H1 (cell line): ENCODE data around the gene NCSTN. TPM values are rescaled to one million over a fixed set of nuclear protein-coding genes. Genes with fewer than 3 reads are reported as not detected.

Source experiments
- CTCF ChIA-PET: fragments of 300-600 bp; sonication (Branson Sonifier 250); formaldehyde crosslinking; loops from one replicate; lab custom pipeline; 2021; ENCODE audit not compliant: partially characterized antibody; lab: Charles Lee
- POLR2A ChIA-PET: fragments of 300-600 bp; sonication (Branson Sonifier 250); formaldehyde crosslinking; loops from one replicate; lab custom pipeline; 2021; ENCODE audit warnings: inconsistent platforms; ENCODE audit not compliant: partially characterized antibody; lab: Charles Lee
- DNase-seq, 2 experiments: peaks; one replicate each; pipeline versions ENCODE4 v3.0.0 to v3.0.0-alpha.2; 2010 to 2022; ENCODE audit warnings: low spot score in 2 of 2, low read depth in 1 of 2, mixed read lengths in 1 of 2
- FAIRE-seq: peaks from 2 replicates; lab custom pipeline; 2011; peaks lifted over from hg19 to GRCh38; lab: Jason Lieb, UNC
- H2AFZ ChIP-seq: 2 replicates; pipeline ENCODE4 v1.8.1; 2012; ENCODE audit warnings: low read length, inconsistent platforms
- H2AK5ac ChIP-seq: 2 replicates; pipeline ENCODE4 v1.6.1; 2013; ENCODE audit warnings: low read depth, low read length
- H2BK120ac ChIP-seq: replicated peaks from 2 replicates; pipeline ENCODE3; 2013; ENCODE audit warnings: low read depth, low read length, inconsistent platforms
- H2BK12ac ChIP-seq: 2 replicates; pipeline ENCODE4 v1.6.1; 2013; ENCODE audit warnings: low read depth, low read length
- H2BK15ac ChIP-seq: 2 replicates; pipeline ENCODE4 v1.6.1; 2013; ENCODE audit warnings: low read length
- H2BK20ac ChIP-seq: 2 replicates; pipeline ENCODE4 v1.6.1; 2013; ENCODE audit warnings: low read length
- H2BK5ac ChIP-seq: 2 replicates; pipeline ENCODE4 v1.6.1; 2013; ENCODE audit warnings: low read depth, low read length
- H3K14ac ChIP-seq: 2 replicates; pipeline ENCODE4 v1.6.1; 2013; ENCODE audit warnings: inconsistent platforms; ENCODE audit not compliant: insufficient read length
- H3K18ac ChIP-seq: 2 replicates; pipeline ENCODE4 v1.6.1; 2013; ENCODE audit warnings: low read length; ENCODE audit errors: extremely low read depth
- H3K23ac ChIP-seq: 2 replicates; pipeline ENCODE4 v1.6.1; 2013; ENCODE audit warnings: inconsistent platforms; ENCODE audit not compliant: insufficient read length
- H3K23me2 ChIP-seq: 2 replicates; pipeline ENCODE4 v1.6.1; 2013; ENCODE audit warnings: low read depth, low read length
- H3K27ac ChIP-seq: 2 replicates; pipeline ENCODE4 v1.6.1; 2011; ENCODE audit warnings: low read depth, low read length, inconsistent platforms
- H3K27me3 ChIP-seq, 4 experiments: replicated peaks in 1 of 4; 1 replicate in 1 of 4; 2 replicates in 3 of 4; pipeline versions ENCODE4 v1.6.1 to v1.8.1; 2011 to 2013; ENCODE audit warnings: low read length in 3 of 4, mild to moderate bottlenecking in 3 of 4, inconsistent platforms in 2 of 4, mixed read lengths in 2 of 4, moderate library complexity in 1 of 4; ENCODE audit not compliant: control insufficient read depth in 3 of 4, insufficient read depth in 3 of 4; ENCODE audit errors: extremely low read depth in 1 of 4
- H3K36me3 ChIP-seq, 4 experiments: 2 replicates each; pipeline versions ENCODE4 v1.6.1 to v1.8.1; 2011 to 2013; ENCODE audit warnings: mild to moderate bottlenecking in 4 of 4, low read length in 3 of 4, moderate library complexity in 2 of 4, control low read depth in 1 of 4, inconsistent platforms in 1 of 4; ENCODE audit not compliant: insufficient read depth in 4 of 4, control insufficient read depth in 2 of 4
- H3K4ac ChIP-seq: replicated peaks from 2 replicates; pipeline ENCODE3; 2013; ENCODE audit warnings: low read length, low read depth, mixed read lengths, inconsistent platforms; ENCODE audit not compliant: insufficient read length
- H3K4me1 ChIP-seq, 4 experiments: replicated peaks in 1 of 4; 1 replicate in 1 of 4; 2 replicates in 3 of 4; pipeline versions ENCODE4 v1.6.1 to v1.8.1; 2011 to 2013; ENCODE audit warnings: low read length in 3 of 4, inconsistent platforms in 2 of 4, mixed read lengths in 1 of 4; ENCODE audit not compliant: insufficient read depth in 4 of 4, control insufficient read depth in 3 of 4
- H3K4me2 ChIP-seq, 2 experiments: 2 replicates each; pipeline versions ENCODE4 v1.6.1 to v1.8.1; 2011 to 2013; ENCODE audit warnings: low read depth in 2 of 2, low read length in 2 of 2, control low read depth in 1 of 2, inconsistent platforms in 1 of 2, mild to moderate bottlenecking in 1 of 2; ENCODE audit not compliant: insufficient read depth in 1 of 2
- H3K4me3 ChIP-seq, 4 experiments: fragments of 200-600, 300-600 bp in 1 of 4; sonication (generic), shearing (Covaris generic), sonication (Bioruptor Twin) in 1 of 4; 2 replicates each; pipeline versions ENCODE4 v1.5.1 to v1.8.1; 2011 to 2016; ENCODE audit warnings: low read length in 4 of 4, low read depth in 3 of 4, control low read depth in 2 of 4, inconsistent platforms in 2 of 4, mild to moderate bottlenecking in 2 of 4, mixed read lengths in 1 of 4, moderate library complexity in 1 of 4; ENCODE audit not compliant: insufficient read depth in 2 of 4; ENCODE audit errors: extremely low read depth in 1 of 4
- H3K56ac ChIP-seq: replicated peaks from 2 replicates; pipeline ENCODE3; 2013; ENCODE audit warnings: low read depth, mild to moderate bottlenecking, mixed read lengths, low read length, inconsistent platforms; ENCODE audit not compliant: insufficient read length
- H3K79me1 ChIP-seq: 2 replicates; pipeline ENCODE4 v1.6.1; 2013; ENCODE audit warnings: low read depth, low read length, control low read depth
- H3K79me2 ChIP-seq, 2 experiments: 2 replicates each; pipeline versions ENCODE4 v1.6.1 to v1.8.1; 2012 to 2013; ENCODE audit warnings: low read length in 2 of 2, mild to moderate bottlenecking in 2 of 2, inconsistent platforms in 1 of 2; ENCODE audit not compliant: insufficient read depth in 2 of 2, control insufficient read depth in 1 of 2
- H3K9ac ChIP-seq, 4 experiments: replicated peaks in 1 of 4; 1 replicate in 1 of 4; 2 replicates in 3 of 4; pipeline versions ENCODE4 v1.6.1 to v1.8.1; 2011 to 2013; ENCODE audit warnings: low read depth in 3 of 4, low read length in 3 of 4, control low read depth in 2 of 4, mild to moderate bottlenecking in 2 of 4, moderate library complexity in 2 of 4, inconsistent platforms in 1 of 4; ENCODE audit errors: extremely low read depth in 1 of 4
- H3K9me3 ChIP-seq, 2 experiments: 2 replicates each; pipeline versions ENCODE4 v1.6.1 to v1.8.1; 2012 to 2013; ENCODE audit warnings: mild to moderate bottlenecking in 2 of 2, moderate library complexity in 2 of 2, control low read depth in 1 of 2, inconsistent platforms in 1 of 2, low read depth in 1 of 2, low read length in 1 of 2, mixed read lengths in 1 of 2; ENCODE audit not compliant: insufficient read depth in 2 of 2
- H4K20me1 ChIP-seq, 2 experiments: replicated peaks in 1 of 2; 2 replicates each; pipeline versions ENCODE3 to v1.8.1; 2011 to 2013; ENCODE audit warnings: inconsistent platforms in 2 of 2, low read length in 2 of 2, mild to moderate bottlenecking in 1 of 2; ENCODE audit not compliant: insufficient read depth in 2 of 2, control insufficient read depth in 1 of 2
- H4K5ac ChIP-seq: 2 replicates; pipeline ENCODE4 v1.6.1; 2013; ENCODE audit warnings: low read length, low read depth, mixed read lengths, inconsistent platforms; ENCODE audit not compliant: insufficient read length
- H4K8ac ChIP-seq: 2 replicates; pipeline ENCODE4 v1.8.0; 2013; ENCODE audit warnings: mild to moderate bottlenecking, moderate library complexity, low read length, inconsistent platforms; ENCODE audit not compliant: insufficient read depth; ENCODE audit errors: extremely low read depth
- H4K91ac ChIP-seq: replicated peaks from 2 replicates; pipeline ENCODE3; 2013; ENCODE audit warnings: low read length, mixed read lengths, inconsistent platforms; ENCODE audit not compliant: insufficient read length
- ASH2L ChIP-seq: fragments of 200-600, 300-600 bp; sonication (generic); IDR thresholded peaks from one replicate; pipeline ENCODE4 v1.7.1; 2017; ENCODE audit warnings: low read length
- NANOG ChIP-seq: IDR thresholded peaks from 2 replicates; pipeline ENCODE4 v1.6.1; 2011; ENCODE audit warnings: low read length, low read depth, mild to moderate bottlenecking, inconsistent platforms; ENCODE audit not compliant: insufficient read depth, poor library complexity, severe bottlenecking
- NRF1 ChIP-seq: IDR thresholded peaks from 2 replicates; pipeline ENCODE4 v1.6.1; 2011; ENCODE audit warnings: mild to moderate bottlenecking, low read depth, low read length, improper control_type of control experiment
- RFX5 ChIP-seq: IDR thresholded peaks from 2 replicates; pipeline ENCODE4 v1.6.1; 2011; ENCODE audit warnings: low read depth, low read length, improper control_type of control experiment, borderline replicate concordance
- SIRT6 ChIP-seq: IDR thresholded peaks from one replicate; pipeline ENCODE4 v1.7.1; 2012; ENCODE audit warnings: low read length, inconsistent platforms
- SP1 ChIP-seq: IDR thresholded peaks from 2 replicates; pipeline ENCODE4 v1.6.1; 2011; ENCODE audit warnings: low read depth, low read length
- TAF1 ChIP-seq: IDR thresholded peaks from 2 replicates; pipeline ENCODE4 v1.6.1; 2011; ENCODE audit warnings: mild to moderate bottlenecking, low read depth, low read length
- TAF7 ChIP-seq: optimal IDR thresholded peaks from 2 replicates; pipeline ENCODE3; 2011; ENCODE audit warnings: low read depth, mild to moderate bottlenecking, inconsistent platforms, low read length, moderate library complexity, borderline replicate concordance
- YY1 ChIP-seq: IDR thresholded peaks from 2 replicates; pipeline ENCODE4 v1.6.1; 2011; ENCODE audit warnings: low read depth, mild to moderate bottlenecking, low read length
- ZNF274 ChIP-seq: IDR thresholded peaks from 2 replicates; pipeline ENCODE4 v1.7.0; 2012; ENCODE audit warnings: low read length, borderline replicate concordance; ENCODE audit errors: extremely low read depth
- WGBS, 2 experiments: shearing (Covaris generic) in 1 of 2; methylation state at CpG; one replicate each; pipeline versions ENCODE4 v1.1.6 to v1.1.7; 2013 to 2015; ENCODE audit warnings: low lambda C conversion rate in 2 of 2, mixed read lengths in 2 of 2, inconsistent platforms in 1 of 2, low coverage in 1 of 2, missing lambda C conversion rate in 1 of 2; ENCODE audit not compliant: insufficient replicate concordance in 2 of 2, insufficient coverage in 1 of 2, insufficient read length in 1 of 2; ENCODE audit errors: extremely low coverage in 1 of 2, missing lambda C conversion rate in 1 of 2; 5-methylcytosine and 5-hydroxymethylcytosine counted together
- polyA plus RNA-seq, 7 experiments: library from polyadenylated mRNA; depleted of rRNA in 3 of 7; stranded (reverse) in 5 of 7; unstranded in 2 of 7; fragments of >200 nt in 5 of 7; fragments of 200-250 nt in 2 of 7; gene quantifications; 1 replicate in 5 of 7; 2 replicates in 1 of 7; 4 replicates in 1 of 7; pipeline versions ENCODE4 v1.2.1 to v1.2.3, GENCODE V29; 2011 to 2013; ENCODE audit warnings: missing spikeins in 2 of 7, mixed read lengths in 2 of 7
- total RNA-seq: library from RNA; stranded (reverse); fragmentation: NEBNext Ultra II Directional; extraction: Animal tissue kit (Norgen Biotek cat#: 25700); gene quantifications from 2 replicates; pipeline ENCODE4 v1.2.1, GENCODE V29; 2021

Gene NCSTN
- total and polyA plus RNA-seq, 2 of the 8 experiments (the other 6 are each of a cell fraction or from before 2014, with no cell fraction given), result 64.7 to 125 TPM

DNA sequence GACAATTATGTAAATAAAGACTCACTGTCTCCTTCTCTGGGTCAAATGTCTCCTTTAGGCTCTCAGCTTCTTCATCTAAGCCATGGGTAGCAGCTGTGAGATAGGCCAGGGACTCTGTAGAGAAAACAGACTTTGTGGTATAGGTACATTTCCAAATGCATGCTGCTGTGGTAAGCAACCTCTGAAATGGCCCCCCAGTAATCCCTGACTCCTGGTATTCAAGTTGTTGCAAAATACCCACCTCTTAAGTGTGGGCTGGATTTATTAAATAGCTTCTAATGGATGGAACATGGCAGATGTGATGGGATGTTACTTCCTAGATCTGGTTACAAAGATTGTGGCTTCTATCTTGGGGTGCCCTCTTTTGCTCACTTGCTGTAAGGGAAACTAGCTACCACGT lies 47.1 kb upstream of the NCSTN start:
- H4K91ac ChIP-seq, result no peak overlapping the region
- H4K8ac ChIP-seq, result no peak overlapping the region; the same call in 1 of the 2 replicates
- H3K79me1 ChIP-seq, result no peaks in the 10 kb centered on the region
- peaks cover 27 to 81% (median 73%) of the 10 kb centered on the region in 4 experiments for H3K36me3 ChIP-seq
- H3K27me3 ChIP-seq, result no peaks in the 10 kb centered on the region
- no peak overlapping the region for H3K4me2 ChIP-seq
- ChIA-PET CTCF (interaction anchor here (0.9 to 1.1 kb wide), 3 partner anchors 12 to 81 kb away, joined by 3 to 5 read pairs (median 3); no protein-coding TSS in a partner anchor), POLR2A (interaction anchor here (0.5 to 1.0 kb wide), 2 partner anchors 8 to 12 kb away, joined by 4 read pairs; no protein-coding TSS in a partner anchor)
- H3K14ac ChIP-seq, result no peak overlapping the region
- FAIRE-seq, result no peak
- WGBS, 2 experiments, result 85% methylated on average over 1 of the region's 1 CpG; no CpG with 5 or more reads in 1 of the 2 experiments
- no peaks in the 10 kb centered on the region for H3K79me2 ChIP-seq
- no peak overlapping the region for H2BK15ac ChIP-seq
- no peak overlapping the region for H4K5ac ChIP-seq
- H2BK20ac ChIP-seq, result no peak overlapping the region
- no peak overlapping the region for H3K4ac ChIP-seq
- H3K27ac ChIP-seq, result no peak overlapping the region
- no peak for DNase-seq
- H3K18ac ChIP-seq, result no peak overlapping the region
- H3K4me3 ChIP-seq, result no peak overlapping the region
- peaks cover 0 to 2% of the 10 kb centered on the region in 2 experiments for H4K20me1 ChIP-seq
- no peak overlapping the region for H2AK5ac ChIP-seq
- H3K4me1 ChIP-seq, result no peaks in the 10 kb centered on the region
- TF ChIP-seq SP1 (no peak), YY1 (no peak), NANOG (no peak), SIRT6 (no peak), TAF7 (no peak), TAF1 (no peak), RFX5 (no peak), NRF1 (no peak), ASH2L (no peak), ZNF274 (no peak)
- TF ChIP-seq, all 59 proteins: peak for 0
- Histone ChIP-seq H3K56ac (no peak overlapping the region), H3K9ac (no peak overlapping the region), H3K9me3 (no peaks in the 10 kb centered on the region), H2AFZ (no peak overlapping the region), H3K23ac (no peak overlapping the region), H2BK5ac (no peak overlapping the region), H2BK12ac (no peak overlapping the region), H2BK120ac (no peak overlapping the region), H3K23me2 (no peaks in the 10 kb centered on the region)
